CD4-positive, alpha-beta T cell treated with Interleukin-21 for 1 hour (primary cell): Measurements from ENCODE around the gene RBM42.

Experiments used
- DNase-seq: peaks from one replicate; pipeline ENCODE4 v3.0.0-alpha.2; 2020

The RBM42 gene

GRCh38 chr19:35656700-35657099, 27.9 kb downstream of the RBM42 start:
- no peak for DNase-seq

DNA sequence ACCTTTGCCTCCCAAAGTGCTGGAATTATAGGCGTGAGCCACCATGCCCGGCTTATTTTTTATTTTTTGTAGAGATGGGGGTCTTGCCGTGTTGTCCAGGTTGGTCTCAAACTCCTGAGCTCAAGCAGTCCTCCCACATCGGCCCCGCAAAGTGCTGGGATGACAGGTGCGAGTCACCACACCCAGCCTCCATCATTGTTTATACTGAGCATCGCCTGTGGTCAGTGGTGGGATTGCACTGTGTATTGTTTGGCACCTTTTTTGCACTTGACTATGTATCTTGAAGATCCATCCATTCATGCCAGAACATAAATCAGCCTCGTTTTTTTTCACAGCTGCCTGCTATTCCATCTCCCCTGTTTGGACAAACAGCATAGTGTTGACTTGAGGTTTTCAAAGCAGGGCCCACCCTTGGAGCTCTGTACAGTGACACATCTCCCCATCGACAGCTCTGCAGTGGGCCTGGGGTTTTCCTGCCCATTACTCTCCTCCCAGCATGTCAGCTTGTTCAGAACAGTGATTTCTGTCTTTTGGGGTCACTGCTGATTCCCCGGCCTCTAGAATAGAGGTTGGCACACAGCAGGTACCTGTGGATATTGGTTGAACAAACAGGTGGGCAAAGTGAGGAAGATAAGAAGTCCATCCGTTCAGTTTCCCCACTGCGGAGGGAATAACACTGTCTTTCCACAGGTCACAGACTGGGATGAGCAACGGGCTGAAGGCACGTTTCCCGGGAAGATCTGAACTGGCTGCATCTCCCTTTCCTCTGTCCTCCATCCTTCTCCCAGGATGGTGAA, 29.3 kb downstream of the RBM42 start:
- no peak for DNase-seq

DNA sequence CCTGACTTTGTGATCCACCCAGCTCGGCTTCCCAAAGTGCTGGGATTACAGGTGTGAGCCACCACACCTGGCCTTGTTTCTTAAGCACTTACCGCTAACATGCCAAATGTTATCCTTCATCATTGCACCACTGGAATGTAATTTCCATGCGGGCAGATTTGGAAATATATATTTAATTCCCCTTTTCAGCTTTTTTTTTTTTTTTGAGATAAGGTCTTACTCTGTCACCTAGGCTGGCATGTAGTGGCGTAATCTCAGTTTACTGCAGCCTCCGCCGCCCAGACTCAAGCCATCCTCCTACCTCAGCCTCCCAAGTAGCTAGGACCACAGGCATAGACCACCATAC, 33.1 kb downstream of the RBM42 start:
- no peak for DNase-seq

DNA sequence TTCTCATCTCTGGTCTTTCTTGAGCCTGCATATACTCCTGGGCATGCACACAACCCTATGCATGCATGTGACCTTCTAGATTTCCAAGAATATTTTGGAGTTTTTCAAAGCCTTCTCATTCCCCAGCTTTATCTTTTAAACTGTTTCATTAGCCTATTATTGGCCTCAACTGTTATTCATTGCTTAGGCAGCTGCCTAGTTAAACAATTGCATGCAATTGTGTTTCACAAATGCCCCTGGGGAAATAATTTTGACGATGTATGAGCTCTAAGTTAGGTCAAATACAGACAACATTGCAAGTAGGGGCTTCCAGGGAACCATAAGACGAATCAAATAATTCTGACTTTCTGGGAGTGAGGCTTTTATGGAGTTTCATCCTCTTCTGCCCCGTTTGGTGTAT, 35.1 kb downstream of the RBM42 start:
- no peak for DNase-seq

- DNase-seq: no peak
These were observed 36.3 kb downstream of the RBM42 start for GRCh38 chr19:35665157-35665556.

GRCh38 chr19:35665604-35666003, 36.8 kb downstream of the RBM42 start:
- DNase-seq: no peak

GRCh38 chr19:35666251-35666913, 37.5 kb downstream of the RBM42 start, which contains the start of gene UPK1A:
UPK1A (plus strand) TSS chr19:35666517; CDS start chr19:35666813, 296 bp downstream.
- DNase-seq: no peak

- no peak for DNase-seq
These were observed 40.7 kb downstream of the RBM42 start for GRCh38 chr19:35669566-35669965.

GRCh38 chr19:35669974-35670373, 41.1 kb downstream of the RBM42 start:
- no peak for DNase-seq

DNA sequence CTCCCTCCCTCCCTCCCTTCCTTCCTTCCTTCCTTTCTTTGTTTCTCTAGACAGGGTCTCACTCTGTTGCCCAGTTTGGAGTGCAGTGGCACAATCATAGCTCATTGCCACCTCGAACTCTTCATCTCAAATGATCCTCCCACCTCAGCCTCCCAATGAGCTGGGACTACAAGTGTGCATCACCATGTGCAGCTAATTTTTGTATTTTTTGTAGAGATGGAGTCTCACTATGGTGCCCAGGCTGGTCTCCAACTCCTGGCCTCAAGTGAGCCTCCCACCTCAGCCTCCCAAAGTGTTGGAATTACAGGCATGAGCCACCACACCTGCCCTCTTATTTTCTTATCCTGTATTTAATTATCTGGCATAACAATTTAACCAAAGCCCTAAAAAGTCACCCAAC, 41.9 kb downstream of the RBM42 start:
- DNase-seq: no peak

DNA sequence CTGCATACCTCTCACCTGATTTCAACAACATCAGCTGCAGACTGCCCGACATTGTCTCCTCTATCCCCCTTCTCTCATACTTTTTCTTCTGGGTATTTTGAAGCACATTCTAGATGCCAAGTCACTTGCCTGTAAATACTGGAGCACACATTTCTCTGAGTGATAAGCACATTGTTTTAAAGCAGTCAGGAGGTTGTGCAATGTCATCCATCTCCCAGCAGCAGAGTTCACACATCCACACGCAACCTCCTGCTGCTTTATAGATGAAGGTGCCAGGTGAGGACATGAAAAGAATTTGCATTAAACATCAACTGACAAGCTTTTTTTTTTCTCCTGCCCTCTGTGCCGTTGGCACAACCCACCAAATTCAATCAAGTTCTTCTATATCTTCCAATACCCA, 43.0 kb downstream of the RBM42 start:
- no peak for DNase-seq

DNA sequence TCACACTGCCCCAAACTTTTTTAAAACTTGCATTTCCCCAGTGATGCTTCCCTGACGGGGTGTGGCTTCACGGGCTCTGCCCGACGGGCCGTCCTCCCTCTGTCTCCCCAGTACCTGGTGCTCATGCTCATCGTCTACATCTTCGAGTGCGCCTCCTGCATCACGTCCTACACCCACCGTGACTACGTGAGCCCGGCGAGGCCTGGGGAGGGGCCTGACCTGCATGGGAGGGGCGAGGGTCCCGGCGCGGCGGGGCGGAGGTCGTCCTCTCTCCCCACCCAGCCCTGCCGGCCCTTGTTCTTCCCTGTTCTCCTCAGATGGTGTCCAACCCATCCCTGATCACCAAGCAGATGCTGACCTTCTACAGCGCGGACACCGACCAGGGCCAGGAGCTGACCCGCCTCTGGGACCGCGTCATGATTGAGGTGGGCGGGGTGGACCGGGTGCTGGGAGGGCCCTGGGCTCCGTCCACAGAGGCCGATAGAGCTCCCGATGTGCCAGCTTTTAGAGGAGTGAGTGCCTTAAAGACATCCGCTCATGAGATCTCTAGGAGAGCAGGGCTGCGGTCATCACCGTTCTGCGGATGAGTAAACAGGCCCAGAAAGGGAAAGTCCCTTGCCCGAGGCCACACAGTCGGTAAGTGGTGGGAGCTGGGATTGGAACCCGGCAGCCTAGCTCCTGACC, 44.4 kb downstream of the RBM42 start:
- DNase-seq: peak; percentile 49

DNA sequence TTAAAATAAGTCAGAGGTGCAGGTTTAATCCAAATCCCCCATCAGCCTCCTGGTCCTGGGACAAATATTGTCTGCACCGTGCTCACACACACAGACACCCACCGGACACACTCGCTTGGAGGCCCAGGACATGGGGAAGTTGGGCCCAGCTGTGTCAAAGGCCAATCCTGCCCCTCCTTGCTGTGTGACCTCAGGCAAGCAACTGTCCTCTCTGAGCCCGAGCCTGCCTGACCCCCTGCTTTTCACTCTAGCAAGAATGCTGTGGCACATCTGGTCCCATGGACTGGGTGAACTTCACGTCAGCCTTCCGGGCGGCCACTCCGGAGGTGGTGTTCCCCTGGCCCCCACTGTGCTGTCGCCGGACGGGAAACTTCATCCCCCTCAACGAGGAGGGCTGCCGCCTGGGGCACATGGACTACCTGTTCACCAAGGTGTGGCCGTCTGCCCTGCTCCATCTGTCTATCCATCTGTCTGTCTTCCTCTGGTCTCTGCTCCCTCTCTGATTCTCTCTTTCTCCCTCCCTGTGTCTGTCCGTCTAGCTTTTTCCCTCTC, 46.8 kb downstream of the RBM42 start:
- DNase-seq: no peak
